Gastroesophageal sphincter (tissue), 3 donors: ENCODE data around the gene NKX2-1.

Source experiments
- CTCF ChIP-seq, 4 experiments: fragments of 200-600 bp in 2 of 4; fragments of 450-650 bp in 2 of 4; sonication (generic) in 1 of 4; IDR thresholded peaks; one replicate each; pipeline ENCODE4 v1.5.1; 2017 to 2019; ENCODE audit warnings: antibody characterized with exemption in 4 of 4, mild to moderate bottlenecking in 2 of 4, moderate library complexity in 2 of 4
- EP300 ChIP-seq: sonication (generic); formaldehyde crosslinking; IDR thresholded peaks from one replicate; pipeline ENCODE4 v1.6.1; 2017; ENCODE audit warnings: antibody characterized with exemption, mild to moderate bottlenecking
- POLR2A ChIP-seq, 2 donors: fragments of 450-650 bp; IDR thresholded peaks; one replicate each; pipeline ENCODE4 v1.6.1; 2017; ENCODE audit warnings: antibody characterized with exemption in 2 of 2, mild to moderate bottlenecking in 2 of 2, moderate library complexity in 1 of 2
- POLR2AphosphoS5 ChIP-seq: sonication (generic); formaldehyde crosslinking; IDR thresholded peaks from one replicate; pipeline ENCODE4 v1.6.1; 2017; ENCODE audit warnings: antibody characterized with exemption

- no peak for TF ChIP-seq CTCF (IDR thresholded peaks at IDR 0.05)
- TF ChIP-seq POLR2A (IDR thresholded peaks at IDR 0.05), result no peak
- no peak for TF ChIP-seq EP300
- TF ChIP-seq POLR2AphosphoS5, result no peak
Measured at GRCh38 chr14:36518031-36518585, 1.9 kb downstream of the NKX2-1 start.
